NT2/D1 (cell line): ENCODE results near the gene UNC5B.

Source experiments
- YY1 ChIP-seq: IDR thresholded peaks from 2 replicates; pipeline ENCODE4 v1.6.1; 2011; ENCODE audit not compliant: insufficient read length, insufficient read depth
- ZNF274 ChIP-seq: IDR thresholded peaks from 2 replicates; pipeline ENCODE4 v1.6.1; 2011; ENCODE audit warnings: mild to moderate bottlenecking, low read depth, low read length

- TF ChIP-seq ZNF274 = no peak
- TF ChIP-seq YY1 = no peak
These were observed 109.0 kb downstream of the UNC5B start for GRCh38 chr10:71321386-71321785.
